ENCODE measurements around the gene STAB2.

GRCh38 chr12:103798586-103798985 is 211.5 kb downstream of the STAB2 start:
- TF ChIP-seq CTCF (IDR thresholded peaks at IDR 0.05) (no peak), EZH2 (IDR thresholded peaks at IDR 0.05; ENCODE audit: borderline replicate concordance, insufficient read depth, low read depth, low read length, poor library complexity, severe bottlenecking) (no peak)
